H9 (cell line): ENCODE measurements around the gene PTPRK. TPM values are rescaled to one million over a fixed set of nuclear protein-coding genes. Genes with fewer than 3 reads are reported as not detected.

Experiments used
- DNase-seq: peaks from one replicate; pipeline ENCODE4 v3.0.0-alpha.2; 2017
- H2AFZ ChIP-seq: one replicate; pipeline ENCODE4 v1.6.1; 2013; ENCODE audit warnings: mild to moderate bottlenecking, low read length, control low read depth, moderate library complexity
- H2AK5ac ChIP-seq: 2 replicates; pipeline ENCODE4 v1.6.1; 2013; ENCODE audit warnings: low read length, control low read depth, mixed read lengths; ENCODE audit not compliant: insufficient read length
- H2BK120ac ChIP-seq: one replicate; pipeline ENCODE4 v1.6.1; 2013; ENCODE audit warnings: low read depth, mild to moderate bottlenecking, low read length, control low read depth, inconsistent platforms; ENCODE audit not compliant: poor library complexity, severe bottlenecking
- H2BK12ac ChIP-seq: 2 replicates; pipeline ENCODE4 v1.6.1; 2013; ENCODE audit warnings: low read length, control low read depth, mixed read lengths, low read depth; ENCODE audit not compliant: insufficient read length
- H2BK15ac ChIP-seq: 2 replicates; pipeline ENCODE4 v1.6.1; 2013; ENCODE audit warnings: low read depth, low read length, control low read depth
- H2BK20ac ChIP-seq: one replicate; pipeline ENCODE4 v1.6.1; 2013; ENCODE audit warnings: low read depth, mild to moderate bottlenecking, low read length, control low read depth, inconsistent platforms; ENCODE audit not compliant: poor library complexity, severe bottlenecking
- H2BK5ac ChIP-seq: 2 replicates; pipeline ENCODE4 v1.6.1; 2013; ENCODE audit warnings: low read length, control low read depth, mixed read lengths; ENCODE audit not compliant: insufficient read length
- H3K14ac ChIP-seq: 2 replicates; pipeline ENCODE4 v1.6.1; 2013; ENCODE audit warnings: low read length, control low read depth; ENCODE audit not compliant: insufficient read depth
- H3K18ac ChIP-seq: 2 replicates; pipeline ENCODE4 v1.6.1; 2013; ENCODE audit warnings: low read depth, mild to moderate bottlenecking, mixed read lengths, low read length, control low read depth; ENCODE audit not compliant: insufficient read length
- H3K23ac ChIP-seq: 2 replicates; pipeline ENCODE4 v1.6.1; 2013; ENCODE audit warnings: low read length, control low read depth, mixed read lengths, low read depth; ENCODE audit not compliant: insufficient read length
- H3K23me2 ChIP-seq: 2 replicates; pipeline ENCODE4 v1.6.1; 2013; ENCODE audit warnings: low read depth, mild to moderate bottlenecking, mixed read lengths, low read length, control low read depth; ENCODE audit not compliant: insufficient read length, poor library complexity, severe bottlenecking
- H3K27ac ChIP-seq: 2 replicates; pipeline ENCODE4 v1.5.1; 2013; ENCODE audit warnings: low read length, control low read depth, mixed read lengths, low read depth; ENCODE audit not compliant: insufficient read length
- H3K27me3 ChIP-seq: 2 replicates; pipeline ENCODE4 v1.6.1; 2013; ENCODE audit warnings: low read length, control low read depth, inconsistent platforms; ENCODE audit not compliant: insufficient read depth
- H3K4ac ChIP-seq: 2 replicates; pipeline ENCODE4 v1.6.1; 2013; ENCODE audit warnings: low read depth, mild to moderate bottlenecking, control low read depth, inconsistent platforms, low read length, moderate library complexity
- H3K4me1 ChIP-seq: 2 replicates; pipeline ENCODE4 v1.6.1; 2013; ENCODE audit warnings: low read length, control low read depth, inconsistent platforms; ENCODE audit not compliant: insufficient read depth
- H3K4me2 ChIP-seq: 2 replicates; pipeline ENCODE4 v1.6.1; 2013; ENCODE audit warnings: low read length, control low read depth, mixed read lengths; ENCODE audit not compliant: insufficient read length, insufficient read depth
- H3K56ac ChIP-seq: 2 replicates; pipeline ENCODE4 v1.6.1; 2013; ENCODE audit warnings: low read depth, mild to moderate bottlenecking, mixed read lengths, low read length, control low read depth; ENCODE audit not compliant: insufficient read length
- H3K79me1 ChIP-seq: 2 replicates; pipeline ENCODE4 v1.6.1; 2013; ENCODE audit warnings: low read depth, mild to moderate bottlenecking, moderate library complexity, low read length, control low read depth, inconsistent platforms; ENCODE audit not compliant: insufficient read depth, poor library complexity, severe bottlenecking
- H3K79me2 ChIP-seq: 2 replicates; pipeline ENCODE4 v1.6.1; 2013; ENCODE audit warnings: low read length, control low read depth, inconsistent platforms; ENCODE audit not compliant: insufficient read depth
- H3K9ac ChIP-seq: 2 replicates; pipeline ENCODE4 v1.6.1; 2013; ENCODE audit warnings: low read length, control low read depth, mixed read lengths; ENCODE audit not compliant: insufficient read length; ENCODE audit errors: extremely low read depth
- H3K9me3 ChIP-seq: one replicate; pipeline ENCODE4 v1.6.1; 2013; ENCODE audit warnings: low read depth, low read length, inconsistent platforms; ENCODE audit not compliant: control insufficient read depth
- H3T11ph ChIP-seq: one replicate; pipeline ENCODE4 v1.6.1; 2013; ENCODE audit warnings: mild to moderate bottlenecking, low read length, control low read depth, inconsistent platforms
- H4K20me1 ChIP-seq: one replicate; pipeline ENCODE4 v1.6.1; 2013; ENCODE audit not compliant: control insufficient read depth, insufficient read length, insufficient read depth
- H4K5ac ChIP-seq: 2 replicates; pipeline ENCODE4 v1.6.1; 2013; ENCODE audit warnings: low read depth, mild to moderate bottlenecking, mixed read lengths, low read length, control low read depth; ENCODE audit not compliant: insufficient read length
- H4K8ac ChIP-seq: replicated peaks from 2 replicates; pipeline ENCODE4 v1.6.1; 2013; ENCODE audit warnings: low read length, control low read depth, mixed read lengths, low read depth; ENCODE audit not compliant: insufficient read length
- H4K91ac ChIP-seq: 2 replicates; pipeline ENCODE4 v1.6.1; 2013; ENCODE audit warnings: low read depth, mild to moderate bottlenecking, moderate library complexity, mixed read lengths, low read length, control low read depth; ENCODE audit not compliant: insufficient read length
- H3K27ac Mint-ChIP-seq, 3 experiments: 2 replicates in 2 of 3; 3 replicates in 1 of 3; pipeline ENCODE4 v1.8.0; 2020 to 2021; ENCODE audit warnings: mixed read lengths in 3 of 3, mild to moderate bottlenecking in 1 of 3, moderate library complexity in 1 of 3
- H3K27me3 Mint-ChIP-seq: 2 replicates; pipeline ENCODE4 v1.8.0; 2021; ENCODE audit warnings: low read depth, mild to moderate bottlenecking, moderate library complexity, mixed read lengths
- H3K36me3 Mint-ChIP-seq, 3 experiments: 2 replicates in 2 of 3; 3 replicates in 1 of 3; pipeline ENCODE4 v1.8.0; 2020 to 2021; ENCODE audit warnings: low read depth in 3 of 3, mixed read lengths in 3 of 3; ENCODE audit not compliant: insufficient read depth in 1 of 3
- H3K4me1 Mint-ChIP-seq, 2 experiments: 2 replicates each; pipeline ENCODE4 v1.8.0; 2020; ENCODE audit warnings: mixed read lengths in 2 of 2
- H3K4me3 Mint-ChIP-seq, 2 experiments: 2 replicates in 1 of 2; 3 replicates in 1 of 2; pipeline ENCODE4 v1.8.0; 2020 to 2021; ENCODE audit warnings: mild to moderate bottlenecking in 2 of 2, mixed read lengths in 2 of 2, moderate library complexity in 1 of 2
- H3K9me3 Mint-ChIP-seq, 2 experiments: 2 replicates in 1 of 2; 3 replicates in 1 of 2; pipeline ENCODE4 v1.8.0; 2020; ENCODE audit warnings: mild to moderate bottlenecking in 2 of 2, mixed read lengths in 2 of 2, moderate library complexity in 1 of 2
- WGBS: extraction: QIAGEN DNeasy Blood & Tissue Kit; methylation state at CpG from one replicate; pipeline ENCODE4 v1.1.7; 2013; ENCODE audit warnings: missing lambda C conversion rate, low lambda C conversion rate, mixed read lengths; ENCODE audit not compliant: insufficient read length; ENCODE audit errors: extremely low coverage; 5-methylcytosine and 5-hydroxymethylcytosine counted together
- total RNA-seq: library from RNA; stranded (reverse); gene quantifications from 2 replicates; pipeline ENCODE4 v1.2.1, GENCODE V29; 2021
- TF ChIP-seq, protein P1 (sequence below): fragments of 200-600 bp; sonication (generic); conservative IDR thresholded peaks from 3 replicates; pipeline ENCODE4 v1.8.0; 2021; ENCODE audit warnings: antibody characterized with exemption, mild to moderate bottlenecking

The PTPRK gene
- total RNA-seq, 1 experiment from 2014 or later = 47.9 TPM

- Histone ChIP-seq H3K23ac (no peak overlapping the region), H3K4ac (no peak overlapping the region), H2AFZ (no peak overlapping the region), H3K27me3 (no peaks in the 10 kb centered on the region), H3K23me2 (no peaks in the 10 kb centered on the region), H3K18ac (no peak overlapping the region), H2AK5ac (no peak overlapping the region), H2BK15ac (no peak overlapping the region), H3K27ac (no peak overlapping the region), H2BK5ac (no peak overlapping the region), H3K9me3 (no peaks in the 10 kb centered on the region), H2BK20ac (no peak overlapping the region), H4K91ac (no peak overlapping the region), H3K79me1 (no peaks in the 10 kb centered on the region), H2BK120ac (no peak overlapping the region), H3K56ac (no peak overlapping the region), H3T11ph (no peak overlapping the region), H3K4me2 (no peak overlapping the region), H2BK12ac (no peak overlapping the region), H3K4me1 (no peaks in the 10 kb centered on the region), H3K79me2 (no peaks in the 10 kb centered on the region), H4K8ac (no peak overlapping the region), H4K20me1 (no peaks in the 10 kb centered on the region), H3K14ac (no peak overlapping the region), H3K9ac (no peak overlapping the region), H4K5ac (no peak overlapping the region)
- WGBS = no CpG with 5 or more reads among the region's 3 CpGs
- Mint-ChIP-seq H3K27me3 (no peaks in the 10 kb centered on the region), H3K27ac (no peak overlapping the region), H3K4me3 (no peak overlapping the region), H3K4me1 (no peaks in the 10 kb centered on the region), H3K36me3 (peaks cover 7 to 10% (median 9%) of the 10 kb centered on the region in 3 experiments; a peak in 6 of 7 replicates), H3K9me3 (peaks cover 0 to 7% of the 10 kb centered on the region in 2 experiments; a peak in 1 of 5 replicates)
- TF ChIP-seq, protein P1, sequence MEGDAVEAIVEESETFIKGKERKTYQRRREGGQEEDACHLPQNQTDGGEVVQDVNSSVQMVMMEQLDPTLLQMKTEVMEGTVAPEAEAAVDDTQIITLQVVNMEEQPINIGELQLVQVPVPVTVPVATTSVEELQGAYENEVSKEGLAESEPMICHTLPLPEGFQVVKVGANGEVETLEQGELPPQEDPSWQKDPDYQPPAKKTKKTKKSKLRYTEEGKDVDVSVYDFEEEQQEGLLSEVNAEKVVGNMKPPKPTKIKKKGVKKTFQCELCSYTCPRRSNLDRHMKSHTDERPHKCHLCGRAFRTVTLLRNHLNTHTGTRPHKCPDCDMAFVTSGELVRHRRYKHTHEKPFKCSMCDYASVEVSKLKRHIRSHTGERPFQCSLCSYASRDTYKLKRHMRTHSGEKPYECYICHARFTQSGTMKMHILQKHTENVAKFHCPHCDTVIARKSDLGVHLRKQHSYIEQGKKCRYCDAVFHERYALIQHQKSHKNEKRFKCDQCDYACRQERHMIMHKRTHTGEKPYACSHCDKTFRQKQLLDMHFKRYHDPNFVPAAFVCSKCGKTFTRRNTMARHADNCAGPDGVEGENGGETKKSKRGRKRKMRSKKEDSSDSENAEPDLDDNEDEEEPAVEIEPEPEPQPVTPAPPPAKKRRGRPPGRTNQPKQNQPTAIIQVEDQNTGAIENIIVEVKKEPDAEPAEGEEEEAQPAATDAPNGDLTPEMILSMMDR = no peak
- DNase-seq = no peak
These were observed 254.7 kb downstream of the PTPRK start for GRCh38 chr6:128265706-128266105.
